Measurements from ENCODE around the gene BMP5. TPM values are rescaled to one million over a fixed set of nuclear protein-coding genes. Genes with fewer than 3 reads are reported as not detected.

BMP5 gene
- total RNA-seq, 2 donors from 2014 or later: 1.6 to 6.3 TPM

DNA sequence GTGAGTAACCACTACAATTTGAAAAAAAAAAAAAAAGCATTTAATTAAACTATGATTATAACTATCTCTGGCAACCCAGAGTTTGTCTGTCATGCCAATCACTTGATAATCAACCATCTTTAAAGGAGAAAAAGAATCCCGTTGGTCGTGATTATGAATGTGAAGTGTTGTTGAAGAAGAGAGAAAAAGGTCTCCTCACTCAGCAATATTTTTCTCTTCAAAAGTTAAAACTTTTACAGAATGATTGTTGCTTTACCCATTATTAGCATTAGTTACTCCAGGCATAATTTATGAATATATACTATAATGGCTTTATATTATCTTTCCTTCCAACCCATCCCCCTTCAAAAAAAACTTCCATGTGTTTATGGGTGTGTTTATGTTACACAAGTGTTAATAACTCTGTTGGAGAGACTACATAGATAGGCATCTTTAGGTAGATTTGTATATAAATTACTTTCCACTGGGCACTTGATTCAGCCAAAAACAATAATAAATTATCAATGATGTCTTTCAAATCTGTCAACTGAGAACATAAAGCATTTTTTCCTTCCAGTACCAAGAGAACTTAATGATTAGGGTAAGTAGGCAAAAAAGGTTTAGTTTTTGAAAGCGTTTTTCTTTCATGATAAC is 5.1 kb downstream of the BMP5 start:
- no peaks in the 10 kb centered on the region for H3K27me3 ChIP-seq

DNA sequence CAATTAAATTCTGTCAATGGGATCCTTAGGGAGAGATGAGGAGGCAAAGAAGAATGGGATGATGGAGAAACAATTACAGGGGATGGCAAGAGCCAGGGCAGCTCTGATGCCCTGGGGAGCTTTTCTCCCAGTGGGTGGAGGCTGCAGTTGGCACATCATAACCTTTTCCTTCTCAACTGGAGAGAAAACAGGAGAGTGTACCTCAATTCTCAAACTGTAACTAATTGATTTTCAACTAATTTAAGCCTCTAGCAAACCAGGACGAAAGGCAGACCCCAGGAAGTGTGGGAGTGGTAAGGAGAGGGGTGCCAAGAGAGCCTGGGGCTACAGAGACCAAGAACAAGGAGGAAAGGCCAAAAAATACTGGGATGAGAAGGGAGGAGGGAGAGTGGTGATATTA is 5.7 kb downstream of the BMP5 start:
- DNase-seq (ENCODE audit: low spot score): no peak
- no peak for TF ChIP-seq CTCF (IDR thresholded peaks at IDR 0.05)
- H3K27ac ChIP-seq: peak overlapping the region in 1 of 2 donors; percentile 71
- H3K4me3 ChIP-seq: no peak overlapping the region
- no peaks in the 10 kb centered on the region for H3K4me1 ChIP-seq
- no peaks in the 10 kb centered on the region for H3K9me3 ChIP-seq
- no peaks in the 10 kb centered on the region for H3K36me3 ChIP-seq
- no peaks in the 10 kb centered on the region for H3K27me3 ChIP-seq

More for the DNA sequence above, 5.1 kb downstream of the BMP5 start:
- Histone ChIP-seq H3K36me3 (no peaks in the 10 kb centered on the region), H3K4me1 (no peaks in the 10 kb centered on the region), H3K4me3 (no peak overlapping the region), H3K9me3 (no peaks in the 10 kb centered on the region), H3K27ac (peak overlapping the region in 1 of 2 donors; percentile 71)
- no peak for DNase-seq (ENCODE audit: low spot score)
- no peak for TF ChIP-seq CTCF (IDR thresholded peaks at IDR 0.05)

- Histone ChIP-seq H3K27ac (peak overlapping the region; percentile 8 to 71), H3K27me3 (no peaks in the 10 kb centered on the region), H3K4me3 (no peak overlapping the region), H3K9me3 (no peaks in the 10 kb centered on the region), H3K36me3 (no peaks in the 10 kb centered on the region), H3K4me1 (no peaks in the 10 kb centered on the region)
- no peak for TF ChIP-seq CTCF (IDR thresholded peaks at IDR 0.05)
- no peak for DNase-seq (ENCODE audit: low spot score)
These were observed 6.5 kb downstream of the BMP5 start for GRCh38 chr6:55868771-55869479.

GRCh38 chr6:55868176-55868575 is 7.2 kb downstream of the BMP5 start:
- TF ChIP-seq CTCF (IDR thresholded peaks at IDR 0.05): no peak

DNA sequence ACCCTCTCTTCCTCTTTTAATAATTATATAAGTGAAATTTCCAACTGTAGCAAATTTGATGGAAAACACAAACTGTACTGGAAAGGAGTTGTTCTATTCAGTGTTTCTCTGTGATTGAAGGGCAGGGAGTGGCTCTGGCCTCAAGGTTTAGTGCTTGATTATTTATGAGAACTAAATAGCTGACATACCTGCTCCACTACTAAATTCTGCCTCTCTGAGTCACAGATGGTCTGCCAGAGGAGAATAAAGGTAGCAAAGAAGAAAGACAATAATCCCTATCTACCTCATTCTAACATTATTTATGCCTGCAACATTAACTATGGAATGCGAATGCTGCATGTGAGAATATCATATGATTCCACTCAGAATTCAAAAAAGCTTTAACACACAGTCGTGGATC is 9.3 kb downstream of the BMP5 start:
- Histone ChIP-seq H3K9me3 (no peaks in the 10 kb centered on the region), H3K4me1 (no peaks in the 10 kb centered on the region), H3K27me3 (no peaks in the 10 kb centered on the region), H3K36me3 (no peaks in the 10 kb centered on the region), H3K27ac (no peak overlapping the region), H3K4me3 (no peak overlapping the region)
- DNase-seq (ENCODE audit: low spot score): no peak
- TF ChIP-seq CTCF (IDR thresholded peaks at IDR 0.05): no peak

More at GRCh38 chr6:55868176-55868575, 7.2 kb downstream of the BMP5 start:
- H3K27ac ChIP-seq: peak overlapping the region in 1 of 2 donors; percentile 46
- H3K4me1 ChIP-seq: no peaks in the 10 kb centered on the region
- no peak overlapping the region for H3K4me3 ChIP-seq
- H3K9me3 ChIP-seq: no peaks in the 10 kb centered on the region
- H3K36me3 ChIP-seq: no peaks in the 10 kb centered on the region
- no peak for DNase-seq (ENCODE audit: low spot score)
- H3K27me3 ChIP-seq: no peaks in the 10 kb centered on the region
